Stimulated activated CD8-positive, alpha-beta memory T cell treated with anti-CD3 and anti-CD28 coated beads, Interleukin-12 subunit alpha, Interleukin-12 subunit beta, amount 100 ng/mL, for 1 hour (primary cell): ENCODE data around the gene DLK1.

ENCODE experiments used
- DNase-seq: peaks from one replicate; pipeline ENCODE4 v3.0.0-alpha.2; 2020; ENCODE audit warnings: low read depth

DLK1 gene

GRCh38 chr14:100726550-100727085, at the start of gene DLK1:
TSS of gene DLK1 (plus strand) at chr14:100726892. CDS start at chr14:100727069, 177 bp downstream.
- no peak for DNase-seq

GRCh38 chr14:100677152-100677551, 49.5 kb upstream of the DLK1 start:
- no peak for DNase-seq

DNA sequence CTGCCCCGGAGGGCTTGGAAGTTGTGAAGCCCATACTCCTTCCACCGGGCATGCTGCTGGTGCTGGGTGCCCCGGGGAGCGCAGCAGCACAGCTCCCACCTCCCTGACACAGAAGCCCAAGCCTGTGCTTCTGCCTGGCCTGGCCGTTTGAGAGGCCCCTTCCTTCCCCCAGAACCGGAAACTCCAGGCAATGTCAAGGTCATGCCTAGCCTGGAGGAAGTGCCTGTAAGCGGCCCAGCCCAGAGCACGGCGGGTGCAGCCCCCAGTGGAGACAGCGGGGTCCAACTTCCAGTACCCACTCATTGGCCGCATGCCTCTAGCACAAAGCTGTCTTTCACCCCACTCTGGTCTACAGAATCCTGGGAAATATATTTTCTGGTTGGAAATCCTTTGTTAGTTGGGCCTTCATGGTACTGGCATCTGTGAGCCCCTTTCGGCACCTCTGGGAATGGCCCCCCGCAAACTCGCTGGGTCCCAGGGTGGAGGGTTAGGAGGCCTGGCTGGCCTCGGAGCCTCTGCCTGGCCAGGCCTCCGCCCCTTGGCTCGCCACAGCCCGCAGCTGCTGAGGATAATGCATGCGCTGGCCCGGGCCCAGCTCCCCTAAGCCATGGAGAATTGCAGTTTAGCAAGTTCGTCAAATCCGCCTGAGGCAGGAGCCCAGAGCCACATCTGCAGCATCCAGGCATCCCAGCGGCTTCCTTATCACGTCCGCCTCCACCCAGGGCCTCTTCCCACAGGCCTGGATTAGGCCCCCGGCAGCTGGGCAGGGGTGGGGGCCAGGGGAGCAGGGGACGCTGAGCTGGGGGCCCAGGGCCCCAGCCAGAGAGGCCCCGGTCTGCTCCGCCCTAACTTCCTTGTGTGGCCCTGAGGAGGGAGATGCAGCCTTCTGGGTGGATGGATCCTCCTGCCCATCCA, 48.9 kb upstream of the DLK1 start:
- DNase-seq, result no peak

GRCh38 chr14:100678469-100678828, 48.2 kb upstream of the DLK1 start:
- DNase-seq, result no peak

GRCh38 chr14:100679153-100679552, 47.5 kb upstream of the DLK1 start:
- no peak for DNase-seq

GRCh38 chr14:100679707-100680438, 46.8 kb upstream of the DLK1 start:
- no peak for DNase-seq

- no peak for DNase-seq
Observed at GRCh38 chr14:100680439-100681051, 46.1 kb upstream of the DLK1 start.

DNA sequence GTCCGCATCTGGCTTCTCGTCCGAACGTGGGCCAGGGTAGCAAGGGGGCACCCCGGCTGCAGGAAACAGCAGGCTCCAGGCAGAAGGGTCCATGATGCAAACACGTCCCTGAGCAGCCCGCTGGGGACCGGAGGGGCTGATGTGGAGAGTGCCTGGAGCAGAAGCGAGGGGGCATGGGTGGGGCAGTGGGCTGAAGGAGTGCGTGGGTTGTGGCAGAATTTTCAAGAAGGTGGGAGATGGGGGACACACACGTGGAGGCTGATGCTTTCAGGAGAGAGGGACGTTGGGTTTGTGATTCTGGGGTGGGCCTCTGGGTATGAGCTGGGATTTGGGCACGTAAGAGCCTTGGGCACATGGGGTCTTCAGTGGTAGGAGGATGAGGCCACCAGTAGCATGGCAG, 45.6 kb upstream of the DLK1 start:
- no peak for DNase-seq

GRCh38 chr14:100682749-100683148, 43.9 kb upstream of the DLK1 start:
- no peak for DNase-seq

DNA sequence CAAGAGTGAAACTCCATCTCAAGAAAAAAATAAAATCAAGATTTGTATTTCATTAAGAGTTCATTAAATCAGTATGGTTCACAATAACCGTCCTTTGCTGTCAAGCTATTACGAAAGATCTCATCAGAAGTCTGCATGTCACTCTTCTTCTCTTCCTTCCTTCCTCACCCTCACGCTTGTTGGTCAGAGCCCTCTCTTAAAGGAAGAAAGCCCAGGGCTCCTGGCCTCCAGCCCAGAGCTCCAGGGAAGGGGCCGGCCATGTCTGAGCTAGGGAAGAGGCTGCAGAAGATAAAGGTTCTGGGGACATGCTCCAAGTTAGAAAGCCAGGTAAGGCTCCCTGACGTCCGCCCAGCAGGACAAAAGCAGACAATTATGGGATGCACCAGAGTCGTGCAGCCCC, 43.1 kb upstream of the DLK1 start:
- no peak for DNase-seq

DNA sequence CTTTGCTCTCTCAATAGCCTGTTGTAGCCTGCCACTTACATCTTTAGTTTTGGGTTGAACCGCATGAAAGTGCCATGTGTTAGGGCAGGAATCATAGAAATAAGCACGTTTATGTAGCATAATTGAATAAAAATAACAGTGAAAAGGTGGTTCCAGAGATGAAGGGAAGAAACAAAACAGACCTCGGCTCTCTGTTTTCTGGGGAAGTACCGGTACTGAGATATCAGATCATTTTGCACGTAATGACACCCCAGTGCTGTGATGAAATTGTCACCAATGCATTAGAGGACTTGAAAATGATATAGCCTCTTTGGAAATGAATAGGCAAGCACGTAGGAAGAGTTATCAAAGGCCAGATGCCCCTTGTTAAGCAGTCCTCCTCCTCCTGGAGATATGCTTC, 42.5 kb upstream of the DLK1 start:
- no peak for DNase-seq

GRCh38 chr14:100684961-100685360, 41.7 kb upstream of the DLK1 start:
- no peak for DNase-seq

- DNase-seq, result no peak
Observed at GRCh38 chr14:100686858-100687257, 39.8 kb upstream of the DLK1 start.

DNA sequence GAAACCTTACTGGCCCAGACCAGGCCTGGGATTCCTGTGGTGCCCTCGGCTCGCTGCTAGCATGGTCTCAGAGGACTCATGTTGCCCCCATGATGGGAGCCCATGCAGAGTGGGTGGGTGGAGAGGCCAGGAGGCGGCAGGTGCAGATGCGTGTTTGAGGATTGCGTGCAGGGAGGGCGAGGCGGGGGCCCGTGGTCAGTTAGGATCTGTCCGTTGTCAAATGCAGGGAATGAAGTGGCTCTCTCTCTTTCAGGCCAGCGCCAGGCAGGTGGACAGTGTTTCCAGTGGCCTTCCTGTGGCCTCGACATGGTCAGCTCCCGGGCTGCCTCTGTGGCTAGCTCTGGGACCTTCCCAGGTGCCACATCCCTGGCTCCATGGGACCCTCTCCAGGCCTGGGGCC, 39.3 kb upstream of the DLK1 start:
- no peak for DNase-seq

DNA sequence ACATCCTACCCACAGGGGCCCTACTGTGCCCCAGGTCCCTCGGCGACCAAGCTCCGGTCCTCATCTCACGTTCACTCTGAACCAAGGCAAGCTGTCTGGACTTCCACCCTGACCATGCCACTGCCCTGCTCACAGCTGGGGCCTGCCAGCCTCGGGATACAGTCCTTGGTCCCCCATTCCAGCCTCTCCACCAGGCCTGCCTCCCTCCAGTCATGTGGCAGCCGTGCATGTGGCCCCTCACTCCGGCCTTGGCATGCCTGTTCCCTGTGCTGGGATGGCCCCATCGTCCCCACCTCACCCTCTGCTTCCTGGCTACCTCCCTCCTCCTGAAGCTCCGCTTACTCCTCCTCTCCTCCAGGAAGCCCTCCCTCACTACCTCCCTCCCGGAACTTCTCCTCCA, 38.6 kb upstream of the DLK1 start:
- no peak for DNase-seq

- no peak for DNase-seq
Observed at GRCh38 chr14:100688598-100689461, 37.9 kb upstream of the DLK1 start.

DNA sequence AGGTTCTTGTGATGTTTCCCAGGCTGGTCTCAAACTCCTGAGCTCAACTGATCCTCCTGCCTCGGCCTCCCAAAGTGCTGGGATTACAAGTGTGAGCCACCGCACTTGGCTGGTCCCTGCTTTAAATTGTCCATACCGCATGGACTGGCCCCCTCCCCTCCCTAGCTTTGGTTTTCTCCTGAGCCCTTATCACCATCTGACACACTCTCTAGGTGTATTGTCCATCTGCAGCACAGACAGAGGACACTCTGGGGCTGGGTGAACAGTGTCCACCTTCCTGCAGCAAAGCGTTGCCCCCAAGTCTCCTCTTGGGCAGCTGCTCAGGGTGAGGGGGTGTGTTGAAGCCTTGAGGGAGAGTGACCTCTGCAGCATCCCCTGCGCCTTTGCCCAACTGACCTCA, 36.0 kb upstream of the DLK1 start:
- DNase-seq, result no peak

GRCh38 chr14:100691395-100692056, 35.2 kb upstream of the DLK1 start:
- no peak for DNase-seq

DNA sequence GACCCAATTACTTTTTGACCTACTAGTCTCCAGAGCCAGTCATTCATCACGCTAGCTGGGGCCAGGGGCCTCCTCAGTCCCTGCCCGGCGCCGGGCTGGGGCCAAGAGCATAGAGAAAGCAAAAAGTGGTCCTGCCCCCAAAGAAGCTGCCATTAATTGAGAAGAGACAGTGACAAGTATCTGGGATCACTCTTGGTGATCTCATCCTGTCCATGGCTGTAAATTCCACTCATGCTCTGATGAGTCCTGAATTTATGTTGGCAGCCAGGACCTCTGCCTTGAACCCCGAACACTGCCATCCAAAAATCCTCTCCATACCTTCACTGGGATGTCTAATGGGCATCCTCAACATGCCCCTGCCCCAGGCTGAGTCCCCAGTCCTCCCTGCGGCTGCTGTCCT, 34.4 kb upstream of the DLK1 start:
- no peak for DNase-seq

GRCh38 chr14:100692859-100693558, 33.7 kb upstream of the DLK1 start:
- DNase-seq, result no peak
